Stimulated activated memory B cell treated with anti-CD40 and anti-IgM and Interleukin-4, amounts not matched to agents 10 μg/mL and 1 μg/mL and 100 μg/mL, for 72 hours (primary cell): Measurements from ENCODE around the gene HADHB.

Source experiments
- ATAC-seq: fragments of 150-1000 bp; cut with Tn5 transposase; 2 replicates; pipeline ENCODE4 v1.10.0; 2021
- H3K27ac Mint-ChIP-seq: one replicate; pipeline ENCODE4 v1.8.0; 2022; ENCODE audit warnings: mild to moderate bottlenecking, mixed read lengths
- H3K27me3 Mint-ChIP-seq: one replicate; pipeline ENCODE4 v1.8.0; 2022; ENCODE audit warnings: mixed read lengths
- H3K36me3 Mint-ChIP-seq: one replicate; pipeline ENCODE4 v1.8.0; 2022; ENCODE audit warnings: mixed read lengths
- H3K4me1 Mint-ChIP-seq: one replicate; pipeline ENCODE4 v1.8.0; 2022; ENCODE audit warnings: mixed read lengths
- H3K4me3 Mint-ChIP-seq: one replicate; pipeline ENCODE4 v1.8.0; 2022; ENCODE audit warnings: mild to moderate bottlenecking, moderate library complexity, mixed read lengths
- H3K9me3 Mint-ChIP-seq: one replicate; pipeline ENCODE4 v1.8.0; 2022; ENCODE audit warnings: mixed read lengths

Gene HADHB

GRCh38 chr2:26269571-26270158, 24.9 kb downstream of the HADHB start:
- H3K4me3 Mint-ChIP-seq: no peak overlapping the region
- H3K4me1 Mint-ChIP-seq: peaks cover 20% of the 10 kb centered on the region
- H3K36me3 Mint-ChIP-seq: peaks cover 25% of the 10 kb centered on the region
- H3K27ac Mint-ChIP-seq: peak overlapping the region; percentile 72
- no peaks in the 10 kb centered on the region for H3K27me3 Mint-ChIP-seq
- H3K9me3 Mint-ChIP-seq: no peaks in the 10 kb centered on the region
- peak; percentile 57 for ATAC-seq

- Mint-ChIP-seq H3K4me3 (peak overlapping the region; percentile 44), H3K9me3 (no peaks in the 10 kb centered on the region), H3K27me3 (no peaks in the 10 kb centered on the region), H3K27ac (peak overlapping the region; percentile 72), H3K4me1 (peaks cover 20% of the 10 kb centered on the region), H3K36me3 (peaks cover 27% of the 10 kb centered on the region)
- ATAC-seq: peak; percentile 63
Observed at GRCh38 chr2:26270373-26270772, 25.6 kb downstream of the HADHB start.

- no peak for ATAC-seq
- Mint-ChIP-seq H3K9me3 (no peaks in the 10 kb centered on the region), H3K4me1 (peaks cover 17% of the 10 kb centered on the region), H3K27ac (no peak overlapping the region), H3K27me3 (no peaks in the 10 kb centered on the region), H3K4me3 (no peak overlapping the region), H3K36me3 (peaks cover 29% of the 10 kb centered on the region)
Observed at GRCh38 chr2:26273501-26273900, 28.8 kb downstream of the HADHB start.

GRCh38 chr2:26274058-26274613, 29.4 kb downstream of the HADHB start:
- Mint-ChIP-seq H3K4me1 (peaks cover 13% of the 10 kb centered on the region), H3K9me3 (no peaks in the 10 kb centered on the region), H3K27ac (no peak overlapping the region), H3K36me3 (peaks cover 27% of the 10 kb centered on the region), H3K4me3 (no peak overlapping the region), H3K27me3 (no peaks in the 10 kb centered on the region)
- ATAC-seq: no peak

- H3K4me1 Mint-ChIP-seq: no peaks in the 10 kb centered on the region
- H3K36me3 Mint-ChIP-seq: peaks cover 38% of the 10 kb centered on the region
- H3K27ac Mint-ChIP-seq: no peak overlapping the region
- no peak overlapping the region for H3K4me3 Mint-ChIP-seq
- no peaks in the 10 kb centered on the region for H3K9me3 Mint-ChIP-seq
- no peak for ATAC-seq
- H3K27me3 Mint-ChIP-seq: no peaks in the 10 kb centered on the region
Observed at GRCh38 chr2:26276484-26277227, 31.9 kb downstream of the HADHB start.

- no peak overlapping the region for H3K4me3 Mint-ChIP-seq
- H3K27ac Mint-ChIP-seq: no peak overlapping the region
- no peaks in the 10 kb centered on the region for H3K27me3 Mint-ChIP-seq
- ATAC-seq: no peak
- no peaks in the 10 kb centered on the region for H3K4me1 Mint-ChIP-seq
- H3K9me3 Mint-ChIP-seq: no peaks in the 10 kb centered on the region
- H3K36me3 Mint-ChIP-seq: peaks cover 53% of the 10 kb centered on the region
Observed at GRCh38 chr2:26279886-26280285, 35.1 kb downstream of the HADHB start.

GRCh38 chr2:26281226-26281625, 36.5 kb downstream of the HADHB start:
- no peaks in the 10 kb centered on the region for H3K27me3 Mint-ChIP-seq
- H3K27ac Mint-ChIP-seq: no peak overlapping the region
- no peaks in the 10 kb centered on the region for H3K9me3 Mint-ChIP-seq
- H3K4me1 Mint-ChIP-seq: no peaks in the 10 kb centered on the region
- no peak overlapping the region for H3K4me3 Mint-ChIP-seq
- no peak for ATAC-seq
- H3K36me3 Mint-ChIP-seq: peaks cover 49% of the 10 kb centered on the region

GRCh38 chr2:26283606-26284005, 38.9 kb downstream of the HADHB start:
- Mint-ChIP-seq H3K4me3 (no peak overlapping the region), H3K4me1 (no peaks in the 10 kb centered on the region), H3K27me3 (no peaks in the 10 kb centered on the region), H3K9me3 (no peaks in the 10 kb centered on the region), H3K27ac (no peak overlapping the region), H3K36me3 (peaks cover 62% of the 10 kb centered on the region)
- no peak for ATAC-seq

- Mint-ChIP-seq H3K9me3 (no peaks in the 10 kb centered on the region), H3K36me3 (peaks cover 62% of the 10 kb centered on the region), H3K4me3 (no peak overlapping the region), H3K4me1 (no peaks in the 10 kb centered on the region), H3K27ac (no peak overlapping the region), H3K27me3 (no peaks in the 10 kb centered on the region)
- ATAC-seq: no peak
Observed at GRCh38 chr2:26284132-26284531, 39.4 kb downstream of the HADHB start.

GRCh38 chr2:26285931-26286330, 41.2 kb downstream of the HADHB start:
- no peak for ATAC-seq
- Mint-ChIP-seq H3K27me3 (no peaks in the 10 kb centered on the region), H3K4me1 (no peaks in the 10 kb centered on the region), H3K36me3 (peaks cover 53% of the 10 kb centered on the region), H3K4me3 (no peak overlapping the region), H3K9me3 (no peaks in the 10 kb centered on the region), H3K27ac (no peak overlapping the region)

- H3K27ac Mint-ChIP-seq: no peak overlapping the region
- no peaks in the 10 kb centered on the region for H3K4me1 Mint-ChIP-seq
- no peak for ATAC-seq
- H3K9me3 Mint-ChIP-seq: no peaks in the 10 kb centered on the region
- H3K36me3 Mint-ChIP-seq: peaks cover 27% of the 10 kb centered on the region
- no peaks in the 10 kb centered on the region for H3K27me3 Mint-ChIP-seq
- no peak overlapping the region for H3K4me3 Mint-ChIP-seq
Observed at GRCh38 chr2:26290001-26290400, 45.3 kb downstream of the HADHB start.

- Mint-ChIP-seq H3K9me3 (no peaks in the 10 kb centered on the region), H3K4me1 (no peaks in the 10 kb centered on the region), H3K27ac (no peak overlapping the region), H3K36me3 (peaks cover 9% of the 10 kb centered on the region), H3K27me3 (no peaks in the 10 kb centered on the region), H3K4me3 (no peak overlapping the region)
- no peak for ATAC-seq
Observed at GRCh38 chr2:26292646-26293045, 47.9 kb downstream of the HADHB start.

- no peaks in the 10 kb centered on the region for H3K4me1 Mint-ChIP-seq
Observed at GRCh38 chr2:26295511-26295910, 50.8 kb downstream of the HADHB start.

GRCh38 chr2:26297061-26297460, 52.3 kb downstream of the HADHB start:
- Mint-ChIP-seq H3K27ac (peak overlapping the region; percentile 27), H3K36me3 (no peaks in the 10 kb centered on the region), H3K27me3 (no peaks in the 10 kb centered on the region), H3K4me1 (no peaks in the 10 kb centered on the region), H3K4me3 (no peak overlapping the region), H3K9me3 (no peaks in the 10 kb centered on the region)
- ATAC-seq: no peak

More at GRCh38 chr2:26295511-26295910, 50.8 kb downstream of the HADHB start:
- H3K27ac Mint-ChIP-seq: no peak overlapping the region
- no peaks in the 10 kb centered on the region for H3K27me3 Mint-ChIP-seq
- ATAC-seq: no peak
- no peaks in the 10 kb centered on the region for H3K9me3 Mint-ChIP-seq
- no peaks in the 10 kb centered on the region for H3K36me3 Mint-ChIP-seq
- H3K4me3 Mint-ChIP-seq: no peak overlapping the region

GRCh38 chr2:26298286-26298637, 53.5 kb downstream of the HADHB start:
- no peaks in the 10 kb centered on the region for H3K9me3 Mint-ChIP-seq
- no peaks in the 10 kb centered on the region for H3K36me3 Mint-ChIP-seq
- no peak for ATAC-seq
- H3K27ac Mint-ChIP-seq: no peak overlapping the region
- H3K4me3 Mint-ChIP-seq: no peak overlapping the region
- no peaks in the 10 kb centered on the region for H3K27me3 Mint-ChIP-seq
- no peaks in the 10 kb centered on the region for H3K4me1 Mint-ChIP-seq
